Sigmoid colon (tissue), 4 donors: ENCODE data around the gene TAS1R3.

Experiments
- CTCF ChIP-seq, 4 experiments: fragments of 450-650 bp in 3 of 4; fragments of 200-600 bp in 1 of 4; IDR thresholded peaks; one replicate each; pipeline ENCODE4 v1.5.1; 2016 to 2019; ENCODE audit warnings: antibody characterized with exemption in 4 of 4, mild to moderate bottlenecking in 3 of 4, moderate library complexity in 2 of 4
- POLR2A ChIP-seq, 2 donors: fragments of 450-650 bp; IDR thresholded peaks; one replicate each; pipeline ENCODE4 v1.6.1; 2016; ENCODE audit warnings: antibody characterized with exemption in 2 of 2, mild to moderate bottlenecking in 2 of 2, moderate library complexity in 2 of 2
- POLR2AphosphoS5 ChIP-seq, 4 donors: sonication (generic); formaldehyde crosslinking; IDR thresholded peaks; one replicate each; pipeline ENCODE4 v1.6.1; 2017; ENCODE audit warnings: antibody characterized with exemption in 4 of 4

GRCh38 chr1:1366699-1367066 lies 35.6 kb downstream of the TAS1R3 start:
- TF ChIP-seq CTCF (IDR thresholded peaks at IDR 0.05) (no peak), POLR2A (IDR thresholded peaks at IDR 0.05) (no peak), POLR2AphosphoS5 (IDR thresholded peaks at IDR 0.05) (no peak)
